HG03442 (cell line): ENCODE measurements around the gene ADRA2C.

Experiments used
- ATAC-seq: cut with Tn5 transposase; IDR thresholded peaks from one replicate; pipeline ENCODE4 v1.9.1; 2021; ENCODE audit warnings: mild to moderate bottlenecking, moderate library complexity; ENCODE audit not compliant: unreplicated experiment

The ADRA2C gene

GRCh38 chr4:3766036-3766784 lies at the start of gene ADRA2C:
Gene ADRA2C (plus strand): TSS chr4:3766385. CDS start chr4:3766607, 222 bp downstream.
- no peak for ATAC-seq

DNA sequence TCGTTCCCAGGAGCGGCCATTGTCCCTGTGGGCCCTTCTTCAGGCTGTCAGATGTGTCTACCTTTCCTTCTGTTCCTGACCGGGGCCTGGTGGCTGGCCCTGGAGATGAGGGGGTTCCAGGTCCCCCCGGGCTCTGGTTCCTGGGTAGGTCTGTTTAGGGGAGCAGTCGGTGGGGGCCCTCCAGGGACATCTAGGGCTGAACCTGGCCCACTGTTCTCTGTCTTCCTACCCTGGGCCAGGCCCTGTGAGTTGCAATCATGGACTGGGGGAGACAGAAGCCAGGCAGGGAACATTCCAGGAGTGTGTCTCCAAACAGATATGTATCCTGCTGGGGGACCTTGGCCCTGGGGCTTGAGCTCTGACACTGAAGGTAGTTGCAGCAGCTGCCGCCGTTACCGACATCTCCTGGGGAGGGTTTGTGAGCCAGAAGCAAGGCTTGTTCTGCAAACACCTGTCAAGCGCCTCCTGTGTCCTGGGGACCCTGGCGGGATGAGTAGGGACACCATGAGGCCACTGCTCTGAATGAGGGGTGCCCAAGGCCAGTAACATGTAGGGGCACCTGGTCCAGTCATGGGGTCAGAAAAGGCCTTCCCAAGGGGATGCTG lies 49.5 kb upstream of the ADRA2C start:
- ATAC-seq, result no peak

DNA sequence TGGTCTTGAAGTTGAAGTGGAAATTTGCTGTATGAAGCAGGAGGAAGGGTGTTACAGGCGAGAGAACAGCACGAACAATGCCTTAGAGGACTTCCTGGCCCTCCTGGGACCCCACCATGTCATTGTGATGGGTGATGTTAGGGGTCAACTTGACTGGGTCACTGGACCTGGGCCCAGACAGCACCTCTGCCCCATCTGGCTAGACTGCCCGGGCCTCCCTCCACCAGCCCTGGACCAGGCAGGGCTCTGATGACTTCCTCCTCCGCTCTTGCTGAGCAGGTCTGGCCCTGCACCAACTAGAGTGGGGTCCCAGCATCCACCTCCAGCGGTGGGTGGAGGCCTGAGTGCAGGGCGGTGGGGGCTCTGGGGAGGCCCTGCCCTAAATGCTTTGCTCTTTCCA lies 48.9 kb upstream of the ADRA2C start:
- no peak for ATAC-seq

GRCh38 chr4:3718462-3718861 lies 47.7 kb upstream of the ADRA2C start:
- ATAC-seq, result no peak

DNA sequence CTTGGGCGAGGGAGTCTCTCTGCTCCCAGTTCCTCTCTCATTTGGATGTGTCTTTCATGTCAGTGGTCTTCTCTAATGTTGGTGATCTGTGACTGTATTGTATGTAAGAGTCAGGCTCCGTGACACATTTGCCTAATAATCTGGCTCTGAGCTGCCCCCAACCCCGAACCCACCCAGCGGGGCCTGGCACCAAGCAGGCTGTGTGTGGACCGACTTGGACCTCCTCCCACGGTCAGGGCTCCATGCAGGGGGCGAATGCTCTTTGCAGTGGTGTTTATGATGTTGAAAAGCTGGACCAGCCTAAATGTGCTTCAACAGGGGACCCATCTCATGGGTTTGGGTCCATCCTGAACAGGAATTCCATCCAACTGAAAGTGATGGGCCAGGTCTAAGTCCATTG lies 47.0 kb upstream of the ADRA2C start:
- no peak for ATAC-seq

DNA sequence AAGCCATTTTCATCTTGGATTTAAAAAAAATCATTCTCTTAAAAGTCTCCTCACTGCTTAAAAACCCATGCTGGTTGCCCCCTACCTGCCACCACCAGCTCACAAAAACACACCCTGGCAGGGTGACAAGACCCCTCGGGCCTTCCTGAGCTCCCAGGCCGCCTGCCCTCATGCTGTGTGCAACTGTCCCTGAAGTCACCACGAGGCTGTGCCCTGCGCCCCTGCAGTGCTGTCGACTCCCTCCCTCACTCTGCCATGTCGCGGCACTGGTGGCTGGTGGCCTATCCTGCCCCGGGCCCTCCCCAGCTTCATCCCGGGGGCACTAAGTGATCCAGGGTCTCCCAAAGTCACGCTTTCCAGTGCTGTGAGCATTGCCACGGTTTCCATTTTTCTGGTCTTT lies 46.3 kb upstream of the ADRA2C start:
- no peak for ATAC-seq

DNA sequence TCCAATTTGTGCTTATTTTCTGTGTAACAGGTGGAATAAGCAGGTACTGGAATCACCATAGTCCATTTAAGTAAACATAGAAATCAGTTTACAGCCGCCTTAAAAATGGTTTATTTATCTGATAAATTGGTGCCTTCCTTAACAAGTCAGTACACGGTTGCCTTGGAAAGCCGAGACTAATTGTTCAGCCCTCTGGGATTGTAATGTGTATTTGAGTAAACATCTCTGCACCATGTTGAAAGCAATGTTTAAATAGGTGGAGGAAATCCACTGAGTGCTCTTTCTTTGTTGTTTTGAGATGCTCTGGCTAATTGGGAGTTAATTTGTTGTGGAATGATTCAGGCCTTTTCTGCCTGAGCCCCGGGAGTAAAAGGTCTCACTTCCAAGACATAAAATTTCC lies 45.7 kb upstream of the ADRA2C start:
- ATAC-seq, result no peak

DNA sequence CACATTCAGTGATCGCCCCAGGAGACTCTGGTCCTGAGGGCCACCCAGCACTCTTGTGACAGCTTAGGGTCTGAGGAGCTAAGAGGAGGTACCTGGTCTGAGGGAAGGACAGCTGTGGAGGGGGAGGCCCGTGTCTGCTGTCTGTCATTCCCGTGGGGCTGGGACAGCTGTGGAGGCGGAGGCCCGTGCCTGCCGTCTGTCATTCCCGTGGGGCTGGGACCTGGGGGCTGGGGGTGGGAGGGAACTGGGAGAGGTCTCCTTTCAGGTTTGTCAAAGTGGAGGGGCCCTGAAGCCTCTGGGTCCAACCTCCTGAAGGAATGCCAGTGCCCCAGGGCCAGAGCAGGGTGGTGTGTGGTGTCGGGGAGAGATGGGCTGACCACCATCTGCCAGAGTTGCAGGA lies 45.0 kb upstream of the ADRA2C start:
- no peak for ATAC-seq

GRCh38 chr4:3721627-3722026 lies 44.6 kb upstream of the ADRA2C start:
- no peak for ATAC-seq

GRCh38 chr4:3722446-3723231 lies 43.5 kb upstream of the ADRA2C start:
- ATAC-seq, result no peak

DNA sequence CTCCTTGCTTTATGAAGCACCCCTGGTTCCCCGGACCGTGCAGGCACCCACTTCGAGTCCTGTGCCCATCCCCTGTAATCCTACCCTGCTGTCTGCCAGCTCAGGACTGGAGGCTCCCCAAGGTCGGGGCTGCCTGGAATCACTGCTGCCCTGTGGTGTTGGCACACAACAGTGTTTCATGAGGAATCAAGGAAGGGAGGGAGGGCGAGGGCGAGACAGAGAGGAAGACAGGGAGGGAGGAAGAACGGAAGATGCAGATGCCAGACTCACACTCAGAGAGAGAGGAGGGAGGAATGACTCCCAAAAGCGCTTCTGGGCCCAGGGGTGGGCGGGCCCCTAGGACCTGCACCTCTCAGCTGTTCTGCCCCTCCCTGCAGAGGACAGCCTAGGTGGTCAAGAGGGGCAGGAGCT lies 42.9 kb upstream of the ADRA2C start:
- no peak for ATAC-seq

- ATAC-seq, result no peak
These were observed 41.6 kb upstream of the ADRA2C start for GRCh38 chr4:3724319-3725231.

- ATAC-seq, result no peak
These were observed 40.0 kb upstream of the ADRA2C start for GRCh38 chr4:3725936-3726870.

DNA sequence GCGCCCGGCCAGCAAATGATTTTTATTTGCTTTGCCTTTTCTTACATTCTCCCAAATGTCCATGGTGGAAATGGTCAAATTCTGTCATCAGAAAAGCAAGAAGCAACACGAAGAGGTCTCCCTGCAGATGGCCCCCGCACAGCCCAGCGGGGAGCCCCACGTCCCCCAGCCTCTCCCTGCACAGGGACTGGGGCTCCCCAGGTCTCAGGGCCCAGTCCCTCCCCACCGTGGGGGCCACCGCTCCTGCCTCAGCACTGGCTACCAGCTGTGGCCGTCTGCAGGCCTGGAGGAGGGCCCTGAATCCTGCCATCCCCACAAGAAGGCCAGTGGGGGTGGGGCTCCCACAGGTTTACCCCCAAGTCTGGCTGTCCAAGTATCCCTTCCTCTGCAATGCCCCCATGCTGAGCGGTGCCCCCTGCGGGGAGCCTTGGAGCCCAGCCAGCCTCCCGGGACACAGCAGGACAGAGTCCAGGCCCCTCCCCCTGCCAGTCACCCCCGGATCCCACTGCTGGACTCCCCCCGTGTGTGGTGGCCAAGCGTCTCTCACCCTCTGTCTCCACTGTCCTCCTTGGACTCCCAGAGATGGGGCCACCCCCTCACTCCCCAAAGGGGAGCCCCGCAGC lies 38.2 kb upstream of the ADRA2C start:
- no peak for ATAC-seq

DNA sequence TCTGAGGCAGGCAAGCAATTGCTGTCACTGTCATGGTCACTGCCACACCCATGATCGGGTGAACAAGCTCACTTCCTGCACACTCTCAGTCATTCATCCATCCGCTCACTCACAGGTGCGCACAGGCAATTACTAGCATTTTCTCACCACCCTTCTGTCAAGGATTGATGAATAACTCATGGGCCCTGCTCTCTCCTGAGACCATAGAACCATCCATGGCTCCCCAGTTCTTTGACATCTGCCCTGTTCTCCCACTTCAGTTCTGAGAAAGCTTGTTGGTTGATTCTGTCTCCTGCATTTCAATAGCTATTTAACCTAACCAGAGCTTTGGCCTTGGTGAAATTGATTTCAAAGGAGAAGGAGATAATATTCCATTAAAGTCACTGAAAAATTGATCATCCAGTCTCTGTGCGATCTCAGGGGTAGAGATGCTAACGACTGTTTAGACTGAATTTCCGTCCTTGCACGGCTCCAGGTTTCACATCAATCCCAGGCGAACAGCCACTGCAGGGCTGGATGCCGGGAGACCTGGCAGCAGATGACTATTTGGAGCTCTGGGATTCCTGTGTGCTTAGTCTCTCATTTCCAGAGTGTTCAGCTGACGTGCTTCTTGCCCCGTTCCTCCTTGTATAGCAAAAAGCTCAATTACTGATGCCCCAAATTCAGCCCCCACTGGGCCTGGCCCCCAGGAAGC lies 36.9 kb upstream of the ADRA2C start:
- ATAC-seq, result no peak

GRCh38 chr4:3729882-3730226 lies 36.3 kb upstream of the ADRA2C start:
- ATAC-seq, result no peak

DNA sequence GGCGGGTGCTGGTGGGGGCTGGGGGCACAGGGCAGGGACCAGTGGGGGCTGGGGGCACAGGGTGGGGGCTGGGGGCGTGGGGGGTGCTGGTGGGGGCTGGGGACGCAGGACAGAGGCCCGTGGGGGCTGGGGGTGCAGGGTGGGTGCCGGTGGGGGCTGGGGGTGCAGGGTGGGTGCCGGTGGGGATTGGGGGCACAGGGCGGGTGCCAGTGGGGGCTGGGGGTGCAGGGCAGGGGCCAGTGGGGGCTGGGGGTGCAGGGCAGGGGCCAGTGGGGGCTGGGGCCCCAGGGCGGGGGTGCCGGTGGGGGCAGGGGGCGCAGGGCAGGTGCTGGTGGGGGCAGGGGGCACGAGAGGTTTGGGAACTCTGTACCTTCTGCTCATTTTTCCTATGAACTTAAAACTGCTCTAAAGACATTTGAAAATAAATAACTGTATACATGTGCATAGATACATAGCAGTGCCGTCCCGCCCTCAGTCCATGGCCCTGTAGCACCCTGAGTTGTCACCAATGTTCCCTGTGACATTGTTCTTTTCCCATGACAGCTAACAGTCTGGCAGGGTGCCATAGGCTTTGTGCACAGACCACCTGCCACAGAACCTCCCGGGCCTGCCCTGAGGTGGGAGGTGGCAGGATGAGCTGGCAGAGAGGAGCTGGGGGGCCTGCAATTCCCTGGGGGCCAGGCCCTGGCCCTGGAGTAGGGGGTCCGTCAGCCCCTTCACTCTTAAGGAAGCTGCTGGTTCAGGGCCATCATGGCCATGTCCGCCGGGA lies 35.6 kb upstream of the ADRA2C start:
- ATAC-seq, result no peak
